ENCODE data around the gene BRAF.
A peak's percentile ranks its signal among the peaks of the same experiment; 100 is the strongest.

The BRAF gene

GRCh38 chr7:140926021-140926817 lies 1.5 kb upstream of the BRAF start:
- no peak overlapping the region for H3K9ac ChIP-seq (ENCODE audit: low read length)
- no peaks in the 10 kb centered on the region for H3K9me3 ChIP-seq (replicated peaks; ENCODE audit: insufficient read depth, low read length)
- H3K4me3 ChIP-seq (ENCODE audit: low read length) = no peak overlapping the region
- peaks cover 33% of the 10 kb centered on the region for H3K79me2 ChIP-seq (ENCODE audit: low read length)
- H2AFZ ChIP-seq (ENCODE audit: low read length) = no peak overlapping the region
- H3F3A ChIP-seq (ENCODE audit: insufficient read depth, low read length) = no peaks in the 10 kb centered on the region
- peaks cover 6% of the 10 kb centered on the region; the same call in 1 of the 2 replicates for H4K20me1 ChIP-seq (ENCODE audit: insufficient read depth, low read length)
- no peak for DNase-seq
- no peak overlapping the region for H3K4me2 ChIP-seq (ENCODE audit: low read depth, low read length)
- H3K27me3 ChIP-seq (replicated peaks; ENCODE audit: insufficient read depth, low read length) = no peaks in the 10 kb centered on the region
- no peak overlapping the region for H3K27ac ChIP-seq (ENCODE audit: low read length)
- H3K4me1 ChIP-seq (ENCODE audit: low read length) = peaks cover 5% of the 10 kb centered on the region; the same call in 1 of the 2 replicates
- TF ChIP-seq EZH2 (optimal IDR thresholded peaks at IDR 0.05; ENCODE audit: low read depth, low read length) (no peak), EZH2phosphoT487 (IDR thresholded peaks at IDR 0.05; ENCODE audit: low read length) (no peak), CTCF (IDR thresholded peaks at IDR 0.05; ENCODE audit: low read length) (no peak)
- H3K36me3 ChIP-seq (replicated peaks; ENCODE audit: insufficient read depth, low read length) = no peaks in the 10 kb centered on the region
- H3K9me2 ChIP-seq (replicated peaks; ENCODE audit: insufficient read depth, low read length) = no peaks in the 10 kb centered on the region

DNA sequence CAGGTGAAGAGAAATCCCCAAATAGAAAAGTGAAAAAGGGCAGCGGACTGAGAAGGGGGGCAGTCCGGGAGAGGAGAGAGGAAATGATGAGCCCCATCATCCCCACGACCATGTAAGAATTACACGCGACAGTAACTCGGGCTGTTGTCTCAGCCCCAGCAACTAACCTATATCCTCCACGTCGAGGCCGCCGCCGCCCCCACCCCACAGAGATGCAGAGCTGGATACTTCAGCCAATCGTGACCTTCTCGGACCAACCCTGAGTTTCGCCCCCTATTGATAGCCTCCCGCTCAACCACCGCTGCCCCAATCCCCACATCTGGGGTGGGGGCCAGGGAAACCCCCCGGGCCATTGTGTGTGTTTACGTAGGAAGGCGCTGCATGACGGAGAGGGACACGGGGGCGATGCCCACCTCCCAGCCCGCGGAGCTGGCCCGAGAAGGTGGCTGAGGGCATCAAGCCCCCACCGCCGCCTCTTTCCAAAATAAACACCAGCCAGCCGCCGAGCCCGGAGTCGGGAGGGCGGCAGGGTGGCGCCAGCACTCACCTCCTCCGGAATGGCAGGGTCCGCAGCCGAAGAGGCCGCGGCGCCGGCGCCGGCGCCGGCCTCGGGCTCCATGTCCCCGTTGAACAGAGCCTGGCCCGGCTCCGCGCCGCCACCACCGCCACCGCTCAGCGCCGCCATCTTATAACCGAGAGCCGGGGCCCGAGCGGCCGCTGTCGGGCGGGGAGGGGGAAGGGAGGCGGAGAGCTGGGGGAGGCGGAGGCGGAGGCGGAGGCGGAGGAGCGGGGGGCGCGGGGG lies 509 bp downstream of the BRAF start:
- peak overlapping the region; percentile 85 for H3K4me2 ChIP-seq (ENCODE audit: low read depth, low read length)
- H3K9ac ChIP-seq (ENCODE audit: low read length) = peak overlapping the region; percentile 96
- peak overlapping the region; percentile 89 for H2AFZ ChIP-seq (ENCODE audit: low read length)
- no peaks in the 10 kb centered on the region for H3K36me3 ChIP-seq (replicated peaks; ENCODE audit: insufficient read depth, low read length)
- peaks cover 14% of the 10 kb centered on the region; the same call in 1 of the 2 replicates for H4K20me1 ChIP-seq (ENCODE audit: insufficient read depth, low read length)
- no peaks in the 10 kb centered on the region for H3K9me3 ChIP-seq (replicated peaks; ENCODE audit: insufficient read depth, low read length)
- peak overlapping the region; percentile 80 for H3K4me3 ChIP-seq (ENCODE audit: low read length)
- H3F3A ChIP-seq (ENCODE audit: insufficient read depth, low read length) = no peaks in the 10 kb centered on the region
- no peaks in the 10 kb centered on the region for H3K9me2 ChIP-seq (replicated peaks; ENCODE audit: insufficient read depth, low read length)
- H3K4me1 ChIP-seq (ENCODE audit: low read length) = peaks cover 5% of the 10 kb centered on the region; the same call in 1 of the 2 replicates
- H3K27me3 ChIP-seq (replicated peaks; ENCODE audit: insufficient read depth, low read length) = no peaks in the 10 kb centered on the region
- TF ChIP-seq EZH2phosphoT487 (IDR thresholded peaks at IDR 0.05; ENCODE audit: low read length) (no peak), EZH2 (optimal IDR thresholded peaks at IDR 0.05; ENCODE audit: low read depth, low read length) (no peak), CTCF (IDR thresholded peaks at IDR 0.05; ENCODE audit: low read length) (peak; percentile 67)
- peak; percentile 85 for DNase-seq
- H3K27ac ChIP-seq (ENCODE audit: low read length) = peak overlapping the region; percentile 83
- peaks cover 53% of the 10 kb centered on the region for H3K79me2 ChIP-seq (ENCODE audit: low read length)

DNA sequence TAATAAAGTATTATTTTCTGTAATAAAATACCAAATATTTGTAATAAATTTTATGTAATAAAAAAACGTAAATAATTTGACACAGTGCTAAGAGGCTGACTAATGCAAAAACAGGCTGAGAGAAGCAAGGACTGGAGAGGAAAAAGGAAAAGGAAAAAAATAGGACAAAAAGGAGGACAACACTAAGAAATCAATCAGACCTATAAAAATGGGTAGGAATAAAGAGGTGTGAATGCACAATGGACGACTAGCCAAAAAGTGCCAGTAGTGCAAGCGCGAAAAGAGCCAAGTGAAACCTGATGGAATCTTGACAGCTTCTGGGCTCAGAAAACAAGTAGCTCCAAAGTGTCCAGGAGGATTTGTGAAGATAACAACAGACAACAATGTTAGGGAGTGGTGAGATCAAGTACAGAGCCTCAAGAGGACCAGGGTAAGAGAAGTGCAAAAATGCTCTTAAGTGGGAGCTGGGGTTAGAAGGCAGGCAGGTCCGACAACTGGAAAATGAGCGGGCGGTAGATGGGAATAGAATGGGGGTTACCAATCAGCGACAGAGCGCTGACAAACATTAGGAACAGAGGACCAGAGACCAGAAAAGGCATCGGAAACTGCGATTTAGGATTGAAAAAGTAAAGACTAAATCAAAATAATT lies 1.2 kb downstream of the BRAF start:
- TF ChIP-seq EZH2 (optimal IDR thresholded peaks at IDR 0.05; ENCODE audit: low read depth, low read length) = no peak
- TF ChIP-seq CTCF (IDR thresholded peaks at IDR 0.05; ENCODE audit: low read length) = no peak
- TF ChIP-seq EZH2phosphoT487 (IDR thresholded peaks at IDR 0.05; ENCODE audit: low read length) = no peak
- H3K79me2 ChIP-seq (ENCODE audit: low read length) = peaks cover 59% of the 10 kb centered on the region

More for the DNA sequence above, 1.2 kb downstream of the BRAF start:
- H3K27me3 ChIP-seq (replicated peaks; ENCODE audit: insufficient read depth, low read length) = no peaks in the 10 kb centered on the region
- peak overlapping the region; percentile 96 for H3K9ac ChIP-seq (ENCODE audit: low read length)
- H3K9me2 ChIP-seq (replicated peaks; ENCODE audit: insufficient read depth, low read length) = no peaks in the 10 kb centered on the region
- H3K9me3 ChIP-seq (replicated peaks; ENCODE audit: insufficient read depth, low read length) = no peaks in the 10 kb centered on the region
- peak overlapping the region; percentile 89 for H2AFZ ChIP-seq (ENCODE audit: low read length)
- H3F3A ChIP-seq (ENCODE audit: insufficient read depth, low read length) = no peaks in the 10 kb centered on the region
- H3K36me3 ChIP-seq (replicated peaks; ENCODE audit: insufficient read depth, low read length) = no peaks in the 10 kb centered on the region
- peaks cover 14% of the 10 kb centered on the region; the same call in 1 of the 2 replicates for H4K20me1 ChIP-seq (ENCODE audit: insufficient read depth, low read length)
- peaks cover 5% of the 10 kb centered on the region; the same call in 1 of the 2 replicates for H3K4me1 ChIP-seq (ENCODE audit: low read length)
- H3K4me2 ChIP-seq (ENCODE audit: low read depth, low read length) = peak overlapping the region; percentile 85
- peak overlapping the region; percentile 83; the same call in 1 of the 2 replicates for H3K27ac ChIP-seq (ENCODE audit: low read length)
- no peak for DNase-seq
- H3K4me3 ChIP-seq (ENCODE audit: low read length) = peak overlapping the region; percentile 80

All from MM.1S (cell line).